ENCODE measurements around the gene FGGY.

The FGGY gene

DNA sequence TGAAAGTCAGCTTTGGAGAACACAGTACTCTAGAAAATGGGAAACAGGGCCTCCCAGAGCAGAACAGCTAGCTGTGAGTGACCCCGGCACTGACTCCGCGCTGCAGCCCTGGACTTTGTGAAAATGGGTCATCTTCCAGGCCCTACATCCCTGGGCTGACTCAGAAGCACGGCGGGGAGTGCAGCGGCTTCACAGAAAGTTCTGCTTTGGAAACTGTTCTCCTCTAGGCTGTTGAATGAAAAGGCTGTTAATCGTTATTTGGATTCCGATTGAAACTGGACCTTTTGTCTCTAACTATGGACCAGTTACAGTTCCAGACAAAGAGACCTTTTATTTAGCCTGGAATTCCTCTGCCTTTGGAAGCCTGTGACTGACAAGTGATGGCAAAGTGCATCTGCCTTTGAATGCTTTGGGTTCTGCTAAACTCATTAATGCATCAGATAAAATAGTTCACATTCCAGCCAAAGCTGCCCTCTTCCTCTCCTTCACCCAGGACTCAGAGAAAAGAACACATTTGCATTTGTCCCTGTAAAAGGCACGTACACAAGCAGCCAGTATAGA lies 372.9 kb downstream of the FGGY start:
- Mint-ChIP-seq H3K27me3 (no peaks in the 10 kb centered on the region), H3K9me3 (no peaks in the 10 kb centered on the region), H3K27ac (no peak overlapping the region), H3K4me1 (ENCODE audit: low read depth in 2 of 2) (no peaks in the 10 kb centered on the region), H3K36me3 (ENCODE audit: insufficient read depth) (no peaks in the 10 kb centered on the region), H3K4me3 (no peak overlapping the region)
- DNase-seq = no peak
- no peak for ATAC-seq (replicated peaks)

DNA sequence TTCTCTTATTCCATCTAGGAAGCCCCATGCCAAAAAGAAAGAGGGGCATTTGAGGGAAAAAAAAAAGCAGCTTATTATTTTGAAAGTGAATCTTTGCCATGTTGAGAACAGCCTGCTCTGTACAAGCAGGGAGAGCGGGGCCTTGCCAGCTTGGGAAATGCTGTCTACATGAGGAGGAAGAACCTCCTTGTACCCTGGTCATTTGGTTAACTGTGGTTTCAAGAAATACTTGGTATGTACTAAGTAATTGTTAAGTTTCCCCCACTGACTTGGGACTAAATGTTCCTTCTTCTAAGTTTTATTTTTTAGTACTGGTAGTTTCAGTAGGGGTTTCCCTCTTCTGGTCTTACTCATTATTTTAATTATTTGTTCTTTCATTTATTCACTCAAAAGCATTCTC lies 373.8 kb downstream of the FGGY start:
- H3K36me3 Mint-ChIP-seq (ENCODE audit: insufficient read depth) = no peaks in the 10 kb centered on the region
- ATAC-seq (replicated peaks) = no peak
- no peak overlapping the region for H3K27ac Mint-ChIP-seq
- H3K4me3 Mint-ChIP-seq = no peak overlapping the region
- no peak for DNase-seq
- no peaks in the 10 kb centered on the region for H3K4me1 Mint-ChIP-seq (ENCODE audit: low read depth in 2 of 2)
- no peaks in the 10 kb centered on the region for H3K9me3 Mint-ChIP-seq
- H3K27me3 Mint-ChIP-seq = no peaks in the 10 kb centered on the region

- no peak overlapping the region for H3K4me3 Mint-ChIP-seq
- H3K4me1 Mint-ChIP-seq (ENCODE audit: low read depth in 2 of 2) = no peaks in the 10 kb centered on the region
- ATAC-seq (replicated peaks) = no peak
- H3K27me3 Mint-ChIP-seq = no peaks in the 10 kb centered on the region
- no peaks in the 10 kb centered on the region for H3K9me3 Mint-ChIP-seq
- DNase-seq = no peak
- no peaks in the 10 kb centered on the region for H3K36me3 Mint-ChIP-seq (ENCODE audit: insufficient read depth)
- H3K27ac Mint-ChIP-seq = peak overlapping the region in 1 of 2 donors; percentile 9
These were observed 374.4 kb downstream of the FGGY start for GRCh38 chr1:59671066-59671952.

GRCh38 chr1:59671953-59672305 lies 375.0 kb downstream of the FGGY start:
- H3K4me3 Mint-ChIP-seq = no peak overlapping the region
- no peaks in the 10 kb centered on the region for H3K27me3 Mint-ChIP-seq
- H3K27ac Mint-ChIP-seq = peak overlapping the region in 1 of 2 donors; percentile 9
- no peaks in the 10 kb centered on the region for H3K9me3 Mint-ChIP-seq
- ATAC-seq (replicated peaks) (no peak), DNase-seq (no peak)
- no peaks in the 10 kb centered on the region for H3K36me3 Mint-ChIP-seq (ENCODE audit: insufficient read depth)
- H3K4me1 Mint-ChIP-seq (ENCODE audit: low read depth in 2 of 2) = no peaks in the 10 kb centered on the region

DNA sequence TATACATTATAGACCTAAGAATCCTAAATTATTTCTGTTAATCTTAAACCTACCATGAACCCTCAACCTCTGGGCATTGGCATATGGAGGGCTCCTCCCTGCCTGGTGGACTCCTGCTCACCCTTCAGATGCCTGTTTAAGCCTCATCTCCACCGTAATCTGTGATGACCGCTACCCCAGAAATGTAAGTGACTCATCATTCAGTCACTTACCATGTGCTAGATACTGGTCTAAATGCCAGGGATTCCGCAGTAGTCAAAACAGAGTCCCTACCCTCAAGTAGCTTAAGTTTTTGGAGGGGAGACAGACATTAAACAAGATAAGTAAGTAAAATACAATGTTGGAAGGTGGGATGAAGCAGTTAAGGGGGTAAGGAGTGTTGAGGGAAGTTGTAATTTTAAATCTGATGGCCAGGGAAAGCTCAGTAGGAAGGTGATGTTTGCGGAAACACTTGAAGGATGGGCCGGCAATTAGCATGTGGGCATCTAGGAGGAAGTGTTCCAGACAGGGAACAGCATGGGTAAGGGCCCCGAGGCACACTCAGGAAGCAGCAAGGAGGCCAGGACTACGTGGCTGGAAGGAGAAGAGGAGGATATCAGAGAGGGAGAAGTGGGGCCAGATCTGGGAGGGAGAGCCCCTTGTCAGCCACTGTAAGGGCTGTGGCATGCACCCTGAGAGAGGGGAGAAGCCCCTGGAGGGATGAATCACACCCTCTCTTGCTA lies 376.1 kb downstream of the FGGY start:
- no peak for ATAC-seq (replicated peaks)
- no peak overlapping the region for H3K27ac Mint-ChIP-seq
- no peak overlapping the region for H3K4me3 Mint-ChIP-seq
- no peaks in the 10 kb centered on the region for H3K9me3 Mint-ChIP-seq
- no peaks in the 10 kb centered on the region for H3K4me1 Mint-ChIP-seq (ENCODE audit: low read depth in 2 of 2)
- DNase-seq = no peak
- H3K27me3 Mint-ChIP-seq = no peaks in the 10 kb centered on the region
- no peaks in the 10 kb centered on the region for H3K36me3 Mint-ChIP-seq (ENCODE audit: insufficient read depth)

DNA sequence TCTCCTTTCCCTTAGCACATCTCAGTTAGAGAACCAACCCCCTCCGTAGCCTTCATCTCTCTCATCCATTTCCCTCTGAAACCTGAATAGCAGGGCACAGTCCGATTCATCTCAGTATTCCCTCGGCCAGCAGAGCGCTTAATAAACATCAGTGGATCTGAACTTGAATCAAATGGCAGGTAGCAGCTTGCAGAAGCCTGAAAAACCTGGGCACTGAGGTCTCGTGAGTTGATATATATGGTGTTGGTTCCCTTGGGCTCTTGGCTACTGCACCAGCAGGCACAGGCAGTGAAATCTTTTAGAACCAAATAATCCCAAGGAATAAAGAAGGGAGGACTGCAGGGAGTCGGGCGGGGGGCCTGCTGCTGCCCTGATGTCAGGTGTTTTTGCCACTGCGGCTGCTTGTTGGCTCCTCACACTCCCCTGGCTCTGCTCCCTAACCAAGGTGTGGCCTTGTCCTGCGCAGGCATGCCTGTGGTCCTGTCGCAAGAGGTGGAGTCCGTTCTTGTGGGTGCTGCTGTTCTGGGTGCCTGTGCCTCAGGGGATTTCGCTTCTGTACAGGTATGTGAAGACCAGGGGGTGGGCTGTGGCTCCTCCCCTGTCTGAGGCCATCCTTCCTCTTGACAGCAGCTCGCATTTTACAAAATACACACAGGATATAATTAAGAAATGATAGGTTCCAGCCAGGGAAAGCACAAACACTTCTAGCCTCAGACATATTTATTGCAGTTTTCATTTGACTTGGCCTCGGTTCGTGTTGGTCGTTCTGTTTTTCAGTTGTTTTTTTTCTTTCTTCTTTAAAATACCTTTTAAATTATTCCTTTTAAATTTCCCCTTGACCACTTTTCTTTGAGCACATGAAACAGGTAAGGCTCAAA lies 376.9 kb downstream of the FGGY start:
- no peak overlapping the region for H3K4me3 Mint-ChIP-seq
- ATAC-seq (replicated peaks) (no peak), DNase-seq (no peak)

DNA sequence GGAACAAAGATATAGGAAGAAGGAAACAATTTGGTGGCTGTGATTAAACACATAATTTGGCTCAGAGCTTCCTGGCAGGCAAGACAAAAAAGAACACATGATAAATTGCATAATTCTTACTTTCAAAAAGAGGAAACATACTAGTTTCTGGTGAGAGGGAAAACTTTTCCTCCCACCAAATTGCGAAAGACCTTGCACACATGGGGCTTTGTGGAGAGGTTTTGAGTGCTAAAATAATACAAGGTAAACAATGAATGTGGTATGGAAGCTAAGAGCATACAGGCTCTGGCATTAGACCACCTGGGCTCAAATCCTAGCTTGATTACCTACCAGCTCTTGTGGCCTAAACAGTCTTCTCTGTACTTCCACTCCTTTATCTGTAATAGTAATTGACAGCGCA lies 377.7 kb downstream of the FGGY start:
- Mint-ChIP-seq H3K4me3 (no peak overlapping the region), H3K36me3 (ENCODE audit: insufficient read depth) (no peaks in the 10 kb centered on the region), H3K27me3 (no peaks in the 10 kb centered on the region), H3K27ac (no peak overlapping the region), H3K4me1 (ENCODE audit: low read depth in 2 of 2) (no peaks in the 10 kb centered on the region), H3K9me3 (no peaks in the 10 kb centered on the region)
- no peak for ATAC-seq (replicated peaks)
- no peak for DNase-seq

More for the DNA sequence above, 376.9 kb downstream of the FGGY start:
- Mint-ChIP-seq H3K27me3 (no peaks in the 10 kb centered on the region), H3K4me1 (ENCODE audit: low read depth in 2 of 2) (no peaks in the 10 kb centered on the region), H3K36me3 (ENCODE audit: insufficient read depth) (no peaks in the 10 kb centered on the region), H3K9me3 (no peaks in the 10 kb centered on the region), H3K27ac (no peak overlapping the region)

DNA sequence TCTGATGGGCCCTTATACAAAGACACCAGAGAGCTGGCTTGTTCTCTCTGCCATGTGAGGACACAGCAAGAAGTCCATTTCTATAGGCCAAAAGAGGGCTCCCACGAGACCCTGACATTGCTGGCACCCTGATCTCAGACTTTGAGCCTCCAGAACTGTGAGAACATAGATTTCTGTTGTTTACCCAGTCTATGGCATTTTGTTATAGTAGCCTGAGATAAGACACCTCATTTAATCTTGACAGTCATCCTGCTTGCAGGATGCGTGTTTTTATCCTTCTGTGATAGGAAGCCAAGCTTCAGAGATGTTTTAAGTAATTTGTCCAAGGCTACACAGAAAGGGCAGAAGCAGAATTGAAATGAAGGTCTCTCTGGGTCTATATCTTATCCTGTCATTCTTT lies 379.0 kb downstream of the FGGY start:
- ATAC-seq (replicated peaks) (no peak), DNase-seq (no peak)
- no peak overlapping the region for H3K4me3 Mint-ChIP-seq
- no peak overlapping the region for H3K27ac Mint-ChIP-seq
- no peaks in the 10 kb centered on the region for H3K27me3 Mint-ChIP-seq
- no peaks in the 10 kb centered on the region for H3K4me1 Mint-ChIP-seq (ENCODE audit: low read depth in 2 of 2)
- no peaks in the 10 kb centered on the region for H3K9me3 Mint-ChIP-seq
- H3K36me3 Mint-ChIP-seq (ENCODE audit: insufficient read depth) = no peaks in the 10 kb centered on the region

DNA sequence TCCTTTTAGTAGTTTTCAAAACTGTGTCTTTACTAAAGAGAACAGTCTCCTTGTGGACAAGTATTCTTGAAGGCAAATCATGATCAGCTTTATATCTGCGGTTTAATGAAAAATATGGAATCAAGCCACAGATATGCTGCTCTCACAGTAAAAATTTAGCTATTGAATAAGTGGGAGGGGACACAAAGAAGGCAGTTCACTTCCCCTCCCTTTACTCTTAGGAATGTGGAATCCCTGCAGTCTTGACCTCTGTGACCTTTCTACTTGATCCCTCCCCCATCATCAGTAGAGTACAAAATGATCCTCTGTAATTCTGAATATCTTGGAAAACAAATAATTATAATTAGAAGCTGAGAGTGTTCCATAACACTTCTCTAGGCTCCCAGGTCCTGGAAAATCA lies 381.1 kb downstream of the FGGY start:
- Mint-ChIP-seq H3K4me3 (no peak overlapping the region), H3K9me3 (no peaks in the 10 kb centered on the region), H3K36me3 (ENCODE audit: insufficient read depth) (no peaks in the 10 kb centered on the region), H3K27me3 (no peaks in the 10 kb centered on the region), H3K4me1 (ENCODE audit: low read depth in 2 of 2) (no peaks in the 10 kb centered on the region), H3K27ac (peak overlapping the region in 1 of 2 donors; percentile 20)
- DNase-seq (no peak), ATAC-seq (replicated peaks) (no peak)

DNA sequence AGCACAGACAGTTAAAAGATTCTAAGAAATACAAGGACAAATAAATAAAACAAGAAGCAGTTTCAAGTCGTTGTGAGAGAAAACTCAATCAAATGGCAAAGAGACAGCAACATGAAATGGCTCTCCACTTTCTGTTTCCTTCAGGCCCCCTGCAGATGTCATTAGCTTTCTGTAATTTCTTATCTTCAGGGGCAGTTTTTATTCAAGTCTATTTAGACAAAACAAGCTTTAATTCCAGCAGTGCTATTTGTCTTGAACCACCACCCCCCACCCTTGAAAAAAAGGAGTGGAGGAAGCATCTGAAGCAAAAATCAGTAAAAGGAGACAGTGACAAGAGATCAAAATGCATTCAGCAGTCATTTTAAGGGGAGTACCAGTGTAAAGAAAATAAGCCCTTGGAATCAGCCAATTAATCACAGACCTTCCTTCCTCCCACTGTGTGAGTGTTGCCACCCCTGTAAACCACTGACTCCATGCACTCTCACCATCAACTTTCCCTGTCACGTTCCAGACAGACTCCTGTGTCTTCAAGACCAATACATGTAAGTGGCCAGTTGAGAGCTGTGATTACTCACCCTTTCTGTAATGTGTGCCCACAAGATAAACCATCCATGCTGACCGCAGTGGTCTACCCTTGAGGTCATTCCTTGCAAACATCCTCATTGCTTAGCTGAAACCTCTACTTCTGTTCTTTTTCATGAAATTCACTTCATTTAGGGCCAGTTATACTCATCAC lies 381.8 kb downstream of the FGGY start:
- H3K4me1 Mint-ChIP-seq (ENCODE audit: low read depth in 2 of 2) = no peaks in the 10 kb centered on the region
- no peaks in the 10 kb centered on the region for H3K36me3 Mint-ChIP-seq (ENCODE audit: insufficient read depth)
- no peak overlapping the region for H3K4me3 Mint-ChIP-seq
- no peaks in the 10 kb centered on the region for H3K9me3 Mint-ChIP-seq
- ATAC-seq (replicated peaks) = no peak
- no peak overlapping the region for H3K27ac Mint-ChIP-seq
- DNase-seq = no peak
- H3K27me3 Mint-ChIP-seq = no peaks in the 10 kb centered on the region

DNA sequence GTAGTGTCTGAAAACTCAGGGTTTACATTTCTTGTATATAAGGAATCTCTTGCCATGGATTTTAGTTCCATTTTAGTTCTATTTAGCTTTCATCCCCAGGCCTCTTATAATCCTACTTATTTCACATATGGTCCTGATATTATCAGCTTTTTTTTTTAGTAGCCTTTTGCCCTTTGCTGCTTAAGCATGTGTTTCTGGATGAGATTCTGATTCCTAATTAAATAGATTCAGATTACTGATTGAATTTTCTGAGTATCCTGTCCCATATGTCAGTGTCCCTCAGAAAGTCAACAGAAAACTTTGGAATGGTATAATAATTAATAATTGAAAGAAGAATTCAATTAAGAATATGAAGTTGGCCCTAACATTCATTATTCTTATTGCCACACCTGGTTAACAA lies 383.1 kb downstream of the FGGY start:
- H3K36me3 Mint-ChIP-seq (ENCODE audit: insufficient read depth) = no peaks in the 10 kb centered on the region
- H3K27me3 Mint-ChIP-seq = no peaks in the 10 kb centered on the region
- DNase-seq = no peak
- no peak overlapping the region for H3K27ac Mint-ChIP-seq
- no peak overlapping the region for H3K4me3 Mint-ChIP-seq
- H3K4me1 Mint-ChIP-seq (ENCODE audit: low read depth in 2 of 2) = no peaks in the 10 kb centered on the region
- ATAC-seq (replicated peaks) = no peak
- H3K9me3 Mint-ChIP-seq = no peaks in the 10 kb centered on the region

GRCh38 chr1:59682396-59683080 lies 385.6 kb downstream of the FGGY start:
- Mint-ChIP-seq H3K9me3 (no peaks in the 10 kb centered on the region), H3K27ac (no peak overlapping the region), H3K4me3 (no peak overlapping the region), H3K4me1 (ENCODE audit: low read depth in 2 of 2) (no peaks in the 10 kb centered on the region), H3K36me3 (ENCODE audit: insufficient read depth) (no peaks in the 10 kb centered on the region), H3K27me3 (no peaks in the 10 kb centered on the region)
- DNase-seq (no peak), ATAC-seq (replicated peaks) (no peak)
